HEK293 (cell line): ENCODE measurements around the gene CHI3L1.

Experiments used
- CTCF ChIA-PET: fragments of 350-600 bp; formaldehyde crosslinking; extraction: SDS; loops from one replicate; lab custom pipeline; 2021; ENCODE audit warnings: antibody characterized with exemption; lab: Yijun Ruan, JAX
- POLR2A ChIA-PET: fragments of 300-600 bp; formaldehyde crosslinking; extraction: SDS; loops from one replicate; lab custom pipeline; 2020; ENCODE audit warnings: antibody characterized with exemption, inconsistent platforms; lab: Yijun Ruan, JAX
- H3K27ac ChIP-seq: fragments of 200-500 bp; sonication (Bioruptor generic); 2 replicates; pipeline ENCODE4 v1.5.1; 2014; ENCODE audit warnings: low read depth, low read length, control low read depth, inconsistent platforms; ENCODE audit errors: extremely low read depth
- H3K36me3 ChIP-seq, 2 experiments: fragments of 200-500 bp in 1 of 2; sonication (Bioruptor generic) in 1 of 2; 1 replicate in 1 of 2; 2 replicates in 1 of 2; pipeline ENCODE4 v1.5.1; 2014 to 2017; ENCODE audit warnings: inconsistent platforms in 2 of 2, low read length in 2 of 2; ENCODE audit not compliant: control insufficient read depth in 2 of 2, insufficient read depth in 1 of 2
- H3K4me1 ChIP-seq: fragments of 200-500 bp; sonication (Bioruptor generic); 2 replicates; pipeline ENCODE4 v1.5.1; 2014; ENCODE audit warnings: mild to moderate bottlenecking, low read length, inconsistent platforms; ENCODE audit not compliant: control insufficient read depth, insufficient read depth
- H3K4me3 ChIP-seq: 2 replicates; pipeline ENCODE4 v1.5.1; 2011; ENCODE audit warnings: low read depth, mild to moderate bottlenecking, control low read depth, low read length, moderate library complexity
- H3K9me3 ChIP-seq: fragments of 200-500 bp; sonication (Bioruptor generic); 2 replicates; pipeline ENCODE4 v1.5.1; 2014; ENCODE audit warnings: low read depth, low read length, inconsistent platforms; ENCODE audit not compliant: control insufficient read depth, insufficient read depth
- BCL11B ChIP-seq: fragments of 450-650 bp; formaldehyde crosslinking; IDR thresholded peaks from 2 replicates; pipeline ENCODE4 v1.5.1; 2016; ENCODE audit warnings: low read depth, missing biosample characterization, missing genetic modification characterization
- GFI1B ChIP-seq: fragments of 450-650 bp; formaldehyde crosslinking; IDR thresholded peaks from 2 replicates; pipeline ENCODE4 v1.5.1; 2016; ENCODE audit warnings: missing biosample characterization, missing genetic modification characterization
- MEIS1 ChIP-seq: sonication (generic); formaldehyde crosslinking; IDR thresholded peaks from 2 replicates; pipeline ENCODE4 v1.8.1; 2022; ENCODE audit warnings: missing genetic modification reagents, mild to moderate bottlenecking, borderline replicate concordance
- SCRT1 ChIP-seq: fragments of 450-650 bp; formaldehyde crosslinking; IDR thresholded peaks from 2 replicates; pipeline ENCODE4 v1.5.1; 2016; ENCODE audit warnings: missing biosample characterization, missing genetic modification characterization, borderline replicate concordance
- ZNF10 ChIP-seq: fragments of 450-650 bp; formaldehyde crosslinking; IDR thresholded peaks from 2 replicates; pipeline ENCODE4 v1.5.1; 2017; ENCODE audit warnings: missing biosample characterization, missing genetic modification characterization
- ZNF184 ChIP-seq: fragments of 450-650 bp; IDR thresholded peaks from 2 replicates; pipeline ENCODE4 v1.5.1; 2018; ENCODE audit warnings: missing biosample characterization, mild to moderate bottlenecking, missing genetic modification characterization
- ZNF239 ChIP-seq: fragments of 450-650 bp; formaldehyde crosslinking; IDR thresholded peaks from 2 replicates; pipeline ENCODE4 v1.5.1; 2016; ENCODE audit warnings: missing biosample characterization, missing genetic modification characterization
- ZNF24 ChIP-seq: fragments of 450-650 bp; formaldehyde crosslinking; IDR thresholded peaks from 2 replicates; pipeline ENCODE4 v1.5.1; 2016; ENCODE audit warnings: missing biosample characterization, missing genetic modification characterization
- ZNF274 ChIP-seq, 2 experiments: fragments of 200-500 bp in 1 of 2; fragments of 450-650 bp in 1 of 2; sonication (Bioruptor generic) in 1 of 2; formaldehyde crosslinking in 1 of 2; IDR thresholded peaks; 2 replicates each; pipeline versions ENCODE4 v1.5.1 to v1.6.1; 2014 to 2016; ENCODE audit warnings: borderline replicate concordance in 1 of 2, inconsistent platforms in 1 of 2, low read length in 1 of 2, missing biosample characterization in 1 of 2, missing genetic modification characterization in 1 of 2
- ZNF404 ChIP-seq: fragments of 450-650 bp; formaldehyde crosslinking; IDR thresholded peaks from 2 replicates; pipeline ENCODE4 v1.5.1; 2017; ENCODE audit warnings: missing biosample characterization, missing genetic modification characterization
- ZNF416 ChIP-seq: fragments of 450-650 bp; formaldehyde crosslinking; IDR thresholded peaks from 2 replicates; pipeline ENCODE4 v1.5.1; 2016; ENCODE audit warnings: missing biosample characterization, missing genetic modification characterization
- ZNF433 ChIP-seq: fragments of 450-650 bp; formaldehyde crosslinking; IDR thresholded peaks from 2 replicates; pipeline ENCODE4 v1.5.1; 2016; ENCODE audit warnings: missing biosample characterization, missing genetic modification characterization, low read depth
- ZNF626 ChIP-seq: fragments of 450-650 bp; sonication (Bioruptor Pico); formaldehyde crosslinking; IDR thresholded peaks from 2 replicates; pipeline ENCODE4 v1.5.1; 2018; ENCODE audit warnings: missing biosample characterization, missing genetic modification characterization, inconsistent platforms
- ZNF830 ChIP-seq: fragments of 450-650 bp; IDR thresholded peaks from 2 replicates; pipeline ENCODE4 v1.5.0; 2018; ENCODE audit warnings: missing biosample characterization, missing genetic modification characterization, low read depth, mild to moderate bottlenecking, moderate library complexity
- ZNF843 ChIP-seq: fragments of 450-650 bp; formaldehyde crosslinking; IDR thresholded peaks from 2 replicates; pipeline ENCODE4 v1.5.1; 2016; ENCODE audit warnings: missing biosample characterization, missing genetic modification characterization
- TF ChIP-seq, protein P1 (sequence below): fragments of 450-650 bp; formaldehyde crosslinking; IDR thresholded peaks from 2 replicates; pipeline ENCODE4 v1.5.1; 2016; ENCODE audit warnings: missing biosample characterization, missing genetic modification characterization, borderline replicate concordance
- TF ChIP-seq, protein P2 (sequence below): fragments of 450-650 bp; formaldehyde crosslinking; IDR thresholded peaks from 2 replicates; pipeline ENCODE4 v1.5.1; 2016; ENCODE audit warnings: missing biosample characterization, missing genetic modification characterization
- TF ChIP-seq, protein P3 (sequence below): fragments of 450-650 bp; formaldehyde crosslinking; IDR thresholded peaks from 2 replicates; pipeline ENCODE4 v1.5.1; 2016; ENCODE audit warnings: missing biosample characterization, missing genetic modification characterization

Gene CHI3L1

DNA sequence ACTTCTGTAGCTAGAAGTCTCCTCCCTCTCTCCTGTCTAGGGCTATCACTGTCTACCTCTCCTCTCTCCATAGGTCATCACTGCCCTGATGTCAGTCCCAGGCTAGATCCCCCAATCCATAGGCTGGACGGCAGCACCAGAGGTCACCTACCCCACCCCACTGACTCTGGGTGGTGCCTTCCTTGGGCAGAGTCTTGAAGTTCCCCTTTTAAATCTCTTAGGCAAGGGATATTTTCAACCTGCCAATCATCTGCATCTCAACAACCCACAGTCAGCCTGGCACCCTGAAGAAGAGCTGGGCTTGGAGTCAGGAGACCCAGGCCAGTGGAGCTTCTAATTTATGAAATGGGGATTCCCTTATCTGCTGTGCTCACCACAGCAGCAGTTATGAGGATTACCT is 24.1 kb downstream of the CHI3L1 start (continued):
- no peak for TF ChIP-seq ZNF433 (tag by site-specific recombination)
- TF ChIP-seq, protein P1, sequence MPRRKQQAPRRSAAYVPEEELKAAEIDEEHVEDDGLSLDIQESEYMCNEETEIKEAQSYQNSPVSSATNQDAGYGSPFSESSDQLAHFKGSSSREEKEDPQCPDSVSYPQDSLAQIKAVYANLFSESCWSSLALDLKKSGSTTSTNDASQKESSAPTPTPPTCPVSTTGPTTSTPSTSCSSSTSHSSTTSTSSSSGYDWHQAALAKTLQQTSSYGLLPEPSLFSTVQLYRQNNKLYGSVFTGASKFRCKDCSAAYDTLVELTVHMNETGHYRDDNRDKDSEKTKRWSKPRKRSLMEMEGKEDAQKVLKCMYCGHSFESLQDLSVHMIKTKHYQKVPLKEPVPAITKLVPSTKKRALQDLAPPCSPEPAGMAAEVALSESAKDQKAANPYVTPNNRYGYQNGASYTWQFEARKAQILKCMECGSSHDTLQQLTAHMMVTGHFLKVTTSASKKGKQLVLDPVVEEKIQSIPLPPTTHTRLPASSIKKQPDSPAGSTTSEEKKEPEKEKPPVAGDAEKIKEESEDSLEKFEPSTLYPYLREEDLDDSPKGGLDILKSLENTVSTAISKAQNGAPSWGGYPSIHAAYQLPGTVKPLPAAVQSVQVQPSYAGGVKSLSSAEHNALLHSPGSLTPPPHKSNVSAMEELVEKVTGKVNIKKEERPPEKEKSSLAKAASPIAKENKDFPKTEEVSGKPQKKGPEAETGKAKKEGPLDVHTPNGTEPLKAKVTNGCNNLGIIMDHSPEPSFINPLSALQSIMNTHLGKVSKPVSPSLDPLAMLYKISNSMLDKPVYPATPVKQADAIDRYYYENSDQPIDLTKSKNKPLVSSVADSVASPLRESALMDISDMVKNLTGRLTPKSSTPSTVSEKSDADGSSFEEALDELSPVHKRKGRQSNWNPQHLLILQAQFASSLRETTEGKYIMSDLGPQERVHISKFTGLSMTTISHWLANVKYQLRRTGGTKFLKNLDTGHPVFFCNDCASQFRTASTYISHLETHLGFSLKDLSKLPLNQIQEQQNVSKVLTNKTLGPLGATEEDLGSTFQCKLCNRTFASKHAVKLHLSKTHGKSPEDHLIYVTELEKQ (tag by site-specific recombination) = no peak

DNA sequence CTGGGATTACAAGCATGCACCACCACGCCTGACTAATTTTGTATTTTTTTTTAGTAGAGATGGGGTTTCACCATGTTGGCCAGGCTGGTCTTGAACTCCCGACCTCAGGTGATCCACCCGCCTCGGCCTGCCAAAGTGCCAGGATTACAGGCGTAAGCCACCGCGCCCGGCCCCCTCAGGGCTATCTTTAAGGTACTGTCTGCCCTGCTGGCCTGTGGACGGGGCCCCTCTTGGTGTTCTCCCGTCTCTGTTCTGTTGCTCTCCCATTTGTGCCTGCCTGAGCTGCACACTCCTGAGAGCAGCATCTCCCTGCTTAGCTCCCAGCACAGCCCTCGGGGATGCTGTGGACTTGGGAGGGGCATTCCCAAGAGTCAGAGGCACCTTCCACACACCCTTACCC is 24.8 kb downstream of the CHI3L1 start:
- no peak overlapping the region for H3K4me3 ChIP-seq
- ChIA-PET CTCF (interaction anchor here (1.1 to 2.8 kb wide), 6 partner anchors 10 to 55 kb away, joined by 3 to 14 read pairs (median 6); no protein-coding TSS in a partner anchor), POLR2A (no interaction called here)
- H3K9me3 ChIP-seq = no peaks in the 10 kb centered on the region
- no peak overlapping the region for H3K27ac ChIP-seq
- H3K36me3 ChIP-seq = peaks cover 0 to 2% of the 10 kb centered on the region in 2 experiments; a peak in 1 of 3 replicates
- no peak for TF ChIP-seq ZNF416 (tag by site-specific recombination)
- no peak for TF ChIP-seq ZNF404
- TF ChIP-seq ZNF24 (tag by site-specific recombination) = no peak
- TF ChIP-seq MEIS1 = no peak
- no peak for TF ChIP-seq BCL11B (tag by site-specific recombination)
- TF ChIP-seq ZNF843 (tag by site-specific recombination) = no peak
- no peaks in the 10 kb centered on the region for H3K4me1 ChIP-seq

DNA sequence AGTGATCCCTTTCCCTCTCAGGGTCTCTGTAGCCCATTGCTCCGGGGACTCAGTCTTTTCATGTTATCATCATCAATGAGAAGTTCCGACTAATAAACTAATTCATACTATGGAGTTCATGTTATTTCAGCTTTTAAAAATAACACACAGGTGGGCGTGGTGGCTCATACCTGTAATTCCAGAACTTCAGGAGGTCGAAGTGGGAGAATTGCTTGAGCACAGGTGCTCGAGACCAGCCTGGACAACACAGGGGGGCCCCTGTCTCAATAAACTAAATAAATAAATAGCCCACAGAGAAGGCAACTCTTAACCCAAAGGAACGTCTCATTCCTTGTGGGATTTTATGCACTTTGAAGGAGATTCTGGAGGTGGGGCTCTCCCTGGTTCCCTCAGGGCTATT is 25.3 kb downstream of the CHI3L1 start:
- ChIA-PET CTCF (interaction anchor here (1.2 to 3.4 kb wide), 5 partner anchors 11 to 55 kb away, joined by 3 to 18 read pairs (median 10); no protein-coding TSS in a partner anchor), POLR2A (interaction anchor here (0.6 kb wide), 1 partner anchor 29 kb away, joined by 3 read pairs; no protein-coding TSS in a partner anchor)
- no peaks in the 10 kb centered on the region for H3K9me3 ChIP-seq
- H3K4me3 ChIP-seq = no peak overlapping the region
- no peaks in the 10 kb centered on the region for H3K4me1 ChIP-seq
- peaks cover 0 to 2% of the 10 kb centered on the region in 2 experiments; a peak in 1 of 3 replicates for H3K36me3 ChIP-seq
- TF ChIP-seq GFI1B (tag by site-specific recombination) (no peak), ZNF10 (tag by site-specific recombination) (no peak), ZNF626 (no peak), ZNF239 (tag by site-specific recombination) (no peak), ZNF184 (no peak), ZNF274 (IDR thresholded peaks at IDR 0.05; ENCODE audit: low read length) (no peak), ZNF274 (tag by site-specific recombination; IDR thresholded peaks at IDR 0.05; ENCODE audit: borderline replicate concordance) (no peak), ZNF830 (tag by site-specific recombination) (no peak), SCRT1 (tag by site-specific recombination) (no peak)
- TF ChIP-seq, protein P2, sequence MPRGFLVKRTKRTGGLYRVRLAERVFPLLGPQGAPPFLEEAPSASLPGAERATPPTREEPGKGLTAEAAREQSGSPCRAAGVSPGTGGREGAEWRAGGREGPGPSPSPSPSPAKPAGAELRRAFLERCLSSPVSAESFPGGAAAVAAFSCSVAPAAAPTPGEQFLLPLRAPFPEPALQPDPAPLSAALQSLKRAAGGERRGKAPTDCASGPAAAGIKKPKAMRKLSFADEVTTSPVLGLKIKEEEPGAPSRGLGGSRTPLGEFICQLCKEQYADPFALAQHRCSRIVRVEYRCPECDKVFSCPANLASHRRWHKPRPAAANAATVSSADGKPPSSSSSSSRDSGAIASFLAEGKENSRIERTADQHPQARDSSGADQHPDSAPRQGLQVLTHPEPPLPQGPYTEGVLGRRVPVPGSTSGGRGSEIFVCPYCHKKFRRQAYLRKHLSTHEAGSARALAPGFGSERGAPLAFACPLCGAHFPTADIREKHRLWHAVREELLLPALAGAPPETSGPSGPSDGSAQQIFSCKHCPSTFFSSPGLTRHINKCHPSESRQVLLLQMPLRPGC (tag by site-specific recombination) = no peak
- TF ChIP-seq, protein P3, sequence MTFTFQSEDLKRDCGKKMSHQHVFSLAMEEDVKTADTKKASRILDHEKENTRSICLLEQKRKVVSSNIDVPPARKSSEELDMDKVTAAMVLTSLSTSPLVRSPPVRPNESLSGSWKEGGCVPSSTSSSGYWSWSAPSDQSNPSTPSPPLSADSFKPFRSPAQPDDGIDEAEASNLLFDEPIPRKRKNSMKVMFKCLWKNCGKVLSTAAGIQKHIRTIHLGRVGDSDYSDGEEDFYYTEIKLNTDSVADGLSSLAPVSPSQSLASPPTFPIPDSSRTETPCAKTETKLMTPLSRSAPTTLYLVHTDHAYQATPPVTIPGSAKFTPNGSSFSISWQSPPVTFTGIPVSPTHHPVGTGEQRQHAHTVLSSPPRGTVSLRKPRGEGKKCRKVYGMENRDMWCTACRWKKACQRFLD (tag by site-specific recombination) = no peak
- H3K27ac ChIP-seq = no peak overlapping the region
